VCaP (cell line): ENCODE results near the gene ACADVL.
"Not testable (repeated sequence)": the region's sequence is repeated elsewhere in the genome, so short reads cannot be mapped to it uniquely, and the experiment has no call there.

Source experiments
- H3K27ac ChIP-seq: fragments of 450-650 bp; 2 replicates; pipeline ENCODE4 v1.5.1; 2017
- CTCF ChIP-seq: fragments of 450-650 bp; conservative IDR thresholded peaks from 2 replicates; pipeline ENCODE4 v1.5.1; 2017; ENCODE audit warnings: mild to moderate bottlenecking, moderate library complexity

The ACADVL gene

GRCh38 chr17:7177191-7177953 is 42.4 kb upstream of the ACADVL start:
- peak overlapping the region; percentile 55; the same call in 1 of the 2 replicates for H3K27ac ChIP-seq
- TF ChIP-seq CTCF = peak; percentile 87

GRCh38 chr17:7177954-7178477 is 41.7 kb upstream of the ACADVL start:
- TF ChIP-seq CTCF = no peak
- peak overlapping the region; percentile 55; the same call in 1 of the 2 replicates for H3K27ac ChIP-seq

GRCh38 chr17:7178973-7179316 is 40.8 kb upstream of the ACADVL start:
- no peak overlapping the region for H3K27ac ChIP-seq
- no peak for TF ChIP-seq CTCF

GRCh38 chr17:7179317-7180254 is 40.2 kb upstream of the ACADVL start, which contains the start of gene ASGR1:
TSS of gene ASGR1 (minus strand) at chr17:7179370. CDS start at chr17:7178563, 807 bp downstream.
- peak within 1 kb of the TSS; percentile 55; the same call in 1 of the 2 replicates for H3K27ac ChIP-seq
- TF ChIP-seq CTCF = no peak

GRCh38 chr17:7182101-7182500 is 37.6 kb upstream of the ACADVL start:
- H3K27ac ChIP-seq = not testable (repeated sequence)

- peak overlapping the region; percentile 34; the same call in 1 of the 2 replicates for H3K27ac ChIP-seq
- TF ChIP-seq CTCF = no peak
Observed at GRCh38 chr17:7183433-7184090, 36.2 kb upstream of the ACADVL start.

GRCh38 chr17:7184091-7184488 is 35.6 kb upstream of the ACADVL start:
- TF ChIP-seq CTCF = no peak
- peak overlapping the region; percentile 34; the same call in 1 of the 2 replicates for H3K27ac ChIP-seq
